ENCODE results near the gene MIR17HG. TPM values are rescaled to one million over a fixed set of nuclear protein-coding genes. Genes with fewer than 3 reads are reported as not detected.

Gene MIR17HG
- total RNA-seq, 4 donors from 2014 or later = 5.1 to 29.5 (median 11.8) TPM

- DNase-seq (ENCODE audit: low spot score) (no peak), ATAC-seq (ENCODE audit: low FRiP score) (no peak)
- no peak for TF ChIP-seq CTCF (IDR thresholded peaks at IDR 0.05)
Observed at GRCh38 chr13:91400063-91400399, 52.5 kb downstream of the MIR17HG start.

- ATAC-seq (ENCODE audit: low FRiP score) = no peak
Observed at GRCh38 chr13:91400671-91401070, 53.2 kb downstream of the MIR17HG start.

GRCh38 chr13:91401920-91402319, 54.4 kb downstream of the MIR17HG start:
- TF ChIP-seq CTCF (IDR thresholded peaks at IDR 0.05) = no peak
- no peak for ATAC-seq (ENCODE audit: low FRiP score)
- DNase-seq (ENCODE audit: low spot score) = no peak

More at GRCh38 chr13:91400671-91401070, 53.2 kb downstream of the MIR17HG start:
- no peak for DNase-seq (ENCODE audit: low spot score)
- no peak for TF ChIP-seq CTCF (IDR thresholded peaks at IDR 0.05)

Other genes starting within 250 kb of the MIR17HG start
- gene GPC5, start 50.9 kb downstream of the MIR17HG start, total RNA-seq = 1 to 10 TPM in 1 of 4 donors, under 1 TPM in 1, not detected in 2; 0.74 to 1.1 TPM